Colon (tissue), 2 donors: ENCODE measurements around the gene CPNE7.
"Not testable (repeated sequence)": the region's sequence is repeated elsewhere in the genome, so short reads cannot be mapped to it uniquely, and the experiment has no call there.

Experiments used
- FAIRE-seq: peaks from 2 replicates; lab custom pipeline; 2012; peaks lifted over from hg19 to GRCh38; lab: Jason Lieb, UNC
- donor health status: control.
- donor health status: control.

CPNE7 gene

GRCh38 chr16:89567656-89568594 is 7.6 kb upstream of the CPNE7 start:
- FAIRE-seq: no peak

GRCh38 chr16:89569506-89570341 is 5.8 kb upstream of the CPNE7 start:
- no peak for FAIRE-seq

GRCh38 chr16:89570342-89570923 is 5.1 kb upstream of the CPNE7 start:
- FAIRE-seq: no peak

GRCh38 chr16:89570983-89571598 is 4.5 kb upstream of the CPNE7 start:
- not testable (repeated sequence) for FAIRE-seq

GRCh38 chr16:89571636-89572035 is 3.9 kb upstream of the CPNE7 start:
- no peak for FAIRE-seq

GRCh38 chr16:89572073-89572484 is 3.5 kb upstream of the CPNE7 start:
- FAIRE-seq: no peak

GRCh38 chr16:89572485-89573205 is 2.9 kb upstream of the CPNE7 start:
- FAIRE-seq: no peak

- no peak for FAIRE-seq
Measured at GRCh38 chr16:89573826-89574680, 1.5 kb upstream of the CPNE7 start.

GRCh38 chr16:89574681-89575246 is 794 bp upstream of the CPNE7 start:
- FAIRE-seq: no peak

GRCh38 chr16:89576153-89577054 is 846 bp downstream of the CPNE7 start:
- FAIRE-seq: no peak

- no peak for FAIRE-seq
Measured at GRCh38 chr16:89577055-89577759, 1.6 kb downstream of the CPNE7 start.

GRCh38 chr16:89579351-89579750 is 3.8 kb downstream of the CPNE7 start:
- FAIRE-seq: no peak

GRCh38 chr16:89581045-89581695 is 5.6 kb downstream of the CPNE7 start:
- no peak for FAIRE-seq

GRCh38 chr16:89581861-89582563 is 6.5 kb downstream of the CPNE7 start:
- FAIRE-seq: no peak

- no peak for FAIRE-seq
Measured at GRCh38 chr16:89582614-89583196, 7.1 kb downstream of the CPNE7 start.

GRCh38 chr16:89583197-89583894 is 7.8 kb downstream of the CPNE7 start:
- FAIRE-seq: no peak
